ENCODE data around the gene SPAG9. TPM values are rescaled to one million over a fixed set of nuclear protein-coding genes. Genes with fewer than 3 reads are reported as not detected.

SPAG9 gene
- total RNA-seq, 1 experiment from 2014 or later = 158 TPM

DNA sequence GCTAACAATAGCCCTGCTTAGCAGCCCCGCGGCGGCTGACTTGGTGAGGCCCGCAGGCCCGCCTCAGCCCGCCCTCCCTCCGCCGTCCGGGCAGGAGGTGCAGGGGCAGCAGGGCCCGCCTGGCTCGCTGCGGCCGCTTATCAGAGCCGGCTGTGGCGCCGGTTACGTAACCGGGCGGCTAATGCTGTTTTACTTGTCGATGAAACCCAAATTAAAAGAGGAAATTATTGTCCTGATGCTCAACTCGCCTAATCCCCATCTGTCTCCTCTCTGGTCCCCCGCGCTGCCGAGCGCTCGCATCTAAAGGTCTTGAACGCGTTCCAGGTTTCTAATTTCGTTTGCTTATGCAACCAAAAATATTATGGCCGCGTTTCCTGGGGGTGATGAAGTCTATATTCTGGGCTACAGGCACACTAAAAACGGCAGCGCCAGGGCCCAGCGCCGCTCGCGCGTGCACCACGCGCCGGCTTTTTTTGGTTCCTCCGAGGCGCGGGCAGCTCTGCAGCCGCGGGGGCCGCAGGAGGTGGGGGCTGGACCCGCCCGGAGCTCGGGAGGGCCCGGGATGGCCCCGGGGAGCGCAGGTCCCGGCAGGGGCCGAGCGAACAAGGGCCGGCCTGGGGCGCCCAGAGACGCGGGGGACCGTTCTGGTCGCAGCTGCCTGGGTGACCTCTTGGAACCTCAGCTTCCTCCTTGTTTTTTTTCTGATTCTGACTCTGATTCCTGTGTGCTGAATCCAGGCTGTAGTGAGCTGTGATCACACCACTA lies 189.3 kb downstream of the SPAG9 start:
- in situ Hi-C loops (cut with HindIII; ENCODE audit: low sequenced_read_pairs) = no loop called here
- DNase-seq (ENCODE audit: low spot score) = peak; percentile 94

DNA sequence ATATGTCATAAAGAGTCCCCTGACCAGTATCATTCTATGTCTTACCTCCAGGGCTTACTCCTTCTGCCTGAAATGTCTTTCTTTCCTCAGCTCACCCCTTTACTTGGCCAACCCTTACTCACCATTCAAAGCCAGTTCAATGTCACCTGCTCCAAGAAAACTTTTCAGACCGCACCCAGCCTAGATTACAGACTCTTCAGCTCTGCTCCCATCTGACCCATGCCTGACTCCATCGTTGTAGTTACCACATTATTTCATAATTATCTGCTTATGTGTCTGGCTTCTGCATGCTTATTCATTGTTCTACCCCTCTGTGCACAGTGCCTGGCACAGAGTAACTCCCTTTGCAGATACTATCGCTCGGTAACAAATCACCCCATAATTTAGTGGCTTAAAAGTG lies 192.0 kb downstream of the SPAG9 start:
- in situ Hi-C loops (cut with HindIII; ENCODE audit: low sequenced_read_pairs) = no loop called here
- no peak for DNase-seq (ENCODE audit: low spot score)

DNA sequence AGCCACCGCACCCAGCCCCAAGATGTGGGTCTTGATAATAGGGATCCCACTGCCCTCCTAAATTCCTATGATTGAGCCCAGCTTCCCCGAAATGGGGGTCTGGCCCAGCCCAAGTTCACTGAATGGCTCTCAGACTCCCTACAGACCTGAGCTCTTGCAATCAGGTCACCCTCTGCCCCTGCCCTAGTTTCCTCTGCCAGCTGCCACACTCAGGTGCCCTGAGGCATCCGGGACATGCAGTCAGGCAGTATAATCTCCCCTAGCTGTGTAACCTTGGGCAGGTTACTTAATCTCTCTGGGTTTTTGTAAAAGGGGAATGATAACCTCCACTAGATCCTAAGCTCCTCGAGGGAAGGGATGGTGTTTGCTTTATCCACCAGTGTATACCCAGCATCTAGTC lies 193.4 kb downstream of the SPAG9 start:
- in situ Hi-C loops (cut with HindIII; ENCODE audit: low sequenced_read_pairs) = no loop called here

DNA sequence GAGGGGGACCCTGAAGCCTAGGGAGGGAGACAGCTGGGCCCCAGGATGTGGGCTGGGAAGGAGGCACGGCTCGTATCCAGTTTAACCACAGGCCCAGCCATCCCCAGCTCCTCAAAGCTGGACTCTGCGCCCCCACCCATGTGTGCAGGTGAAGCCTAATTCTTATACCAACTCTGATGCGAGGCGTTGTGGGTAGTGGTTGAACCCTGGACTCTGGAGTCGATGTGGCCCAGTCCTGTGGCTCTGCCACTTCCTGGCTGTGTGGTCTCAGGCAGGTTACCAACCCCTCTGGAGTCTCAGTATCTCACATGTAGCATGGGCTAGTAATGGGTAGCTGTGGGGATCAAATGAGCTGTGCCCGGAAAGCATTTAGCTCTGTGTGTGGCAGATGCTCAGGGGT lies 194.1 kb downstream of the SPAG9 start:
- in situ Hi-C loops (cut with HindIII; ENCODE audit: low sequenced_read_pairs) = no loop called here
- DNase-seq (ENCODE audit: low spot score) = no peak

More for the DNA sequence above, 193.4 kb downstream of the SPAG9 start:
- DNase-seq (ENCODE audit: low spot score) = no peak

DNA sequence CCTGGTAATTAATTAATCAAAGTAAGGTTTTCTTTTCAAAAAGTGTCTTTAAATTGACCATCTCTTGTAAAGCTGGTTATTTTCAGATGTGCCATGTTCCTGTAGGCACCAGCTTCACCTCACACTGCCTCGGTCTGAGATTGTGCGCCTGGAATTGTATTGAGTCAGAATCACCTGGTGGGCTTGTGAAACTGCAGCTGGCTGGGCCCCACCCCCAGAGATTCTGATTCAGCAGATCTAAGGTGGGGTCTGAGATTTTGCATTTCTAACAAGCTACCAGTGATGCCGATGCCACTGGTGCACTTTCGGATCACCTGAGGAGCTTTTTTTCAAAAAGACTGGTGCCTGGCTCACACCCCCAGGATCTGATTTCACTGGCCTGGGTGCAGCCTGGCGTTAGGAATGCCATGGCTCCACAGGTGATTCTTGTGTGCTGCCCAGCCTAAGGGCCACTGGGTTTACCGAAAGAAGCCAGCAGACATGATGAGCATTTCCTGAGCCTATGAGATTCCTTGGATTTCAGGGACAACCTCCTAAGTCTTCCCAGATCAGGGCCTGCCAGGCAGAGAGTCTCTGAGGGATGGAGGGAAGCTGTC lies 195.3 kb downstream of the SPAG9 start:
- DNase-seq (ENCODE audit: low spot score) = no peak
- in situ Hi-C loops (cut with HindIII; ENCODE audit: low sequenced_read_pairs) = no loop called here

DNA sequence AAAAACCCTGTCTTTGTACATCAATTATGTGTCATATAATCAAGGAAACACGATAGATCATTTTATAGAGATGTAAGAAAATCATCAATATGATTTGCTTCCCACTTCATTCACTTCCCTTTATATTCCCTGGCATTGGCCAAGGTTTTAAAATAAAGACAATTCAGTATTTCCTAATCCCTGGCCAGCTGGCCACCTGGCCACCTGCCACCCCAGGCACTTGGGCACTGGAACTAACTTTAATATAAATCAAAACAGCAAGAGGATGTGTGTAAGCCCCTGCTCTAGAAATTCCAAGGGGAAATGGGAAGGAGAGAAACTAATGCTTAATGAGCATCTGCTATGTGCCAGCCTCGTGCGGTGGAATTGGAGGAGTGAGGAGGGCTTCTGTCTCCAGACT lies 195.9 kb downstream of the SPAG9 start:
- DNase-seq (ENCODE audit: low spot score) = no peak
- in situ Hi-C loops (cut with HindIII; ENCODE audit: low sequenced_read_pairs) = no loop called here

DNA sequence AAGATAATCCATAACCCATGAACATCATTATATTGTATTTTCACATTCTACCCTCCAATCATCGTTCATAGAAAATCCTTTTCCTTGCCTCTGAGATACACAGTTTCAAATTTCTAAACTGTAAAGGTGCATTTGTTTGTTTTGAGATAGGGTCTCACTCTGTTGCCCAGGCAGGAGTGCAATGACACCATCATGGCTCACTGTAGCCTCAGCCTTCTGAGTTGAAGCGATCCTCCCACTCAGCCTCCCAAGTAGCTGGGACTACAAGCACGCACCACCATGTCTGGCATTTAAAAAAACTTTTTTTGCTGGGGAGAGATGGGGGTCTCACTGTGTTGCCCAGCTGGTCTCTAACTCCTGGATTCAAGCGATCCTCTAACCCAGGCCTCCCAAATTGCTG lies 196.4 kb downstream of the SPAG9 start:
- no peak for DNase-seq (ENCODE audit: low spot score)
- in situ Hi-C loops (cut with HindIII; ENCODE audit: low sequenced_read_pairs) = no loop called here

DNA sequence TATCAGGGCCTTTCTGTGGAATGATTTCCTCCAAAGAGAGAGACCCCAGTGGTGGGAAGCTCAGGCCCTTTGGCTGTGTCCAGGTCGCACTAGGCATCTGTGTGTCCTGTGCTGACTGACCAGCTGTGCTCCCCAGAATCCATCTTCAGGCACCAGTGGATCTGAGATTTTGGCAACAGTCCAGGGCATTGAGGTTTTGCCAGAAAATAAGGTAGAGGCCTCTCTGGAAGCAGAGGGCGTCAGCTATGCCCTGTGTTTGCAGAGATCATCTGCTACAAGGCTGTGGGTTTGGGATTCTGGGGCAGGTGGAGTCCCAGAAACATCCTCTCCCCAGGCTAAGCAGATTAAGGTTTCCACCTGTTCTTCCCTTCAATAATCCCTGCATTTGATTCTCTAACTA lies 197.1 kb downstream of the SPAG9 start:
- in situ Hi-C loops (cut with HindIII; ENCODE audit: low sequenced_read_pairs) = no loop called here
- no peak for DNase-seq (ENCODE audit: low spot score)

DNA sequence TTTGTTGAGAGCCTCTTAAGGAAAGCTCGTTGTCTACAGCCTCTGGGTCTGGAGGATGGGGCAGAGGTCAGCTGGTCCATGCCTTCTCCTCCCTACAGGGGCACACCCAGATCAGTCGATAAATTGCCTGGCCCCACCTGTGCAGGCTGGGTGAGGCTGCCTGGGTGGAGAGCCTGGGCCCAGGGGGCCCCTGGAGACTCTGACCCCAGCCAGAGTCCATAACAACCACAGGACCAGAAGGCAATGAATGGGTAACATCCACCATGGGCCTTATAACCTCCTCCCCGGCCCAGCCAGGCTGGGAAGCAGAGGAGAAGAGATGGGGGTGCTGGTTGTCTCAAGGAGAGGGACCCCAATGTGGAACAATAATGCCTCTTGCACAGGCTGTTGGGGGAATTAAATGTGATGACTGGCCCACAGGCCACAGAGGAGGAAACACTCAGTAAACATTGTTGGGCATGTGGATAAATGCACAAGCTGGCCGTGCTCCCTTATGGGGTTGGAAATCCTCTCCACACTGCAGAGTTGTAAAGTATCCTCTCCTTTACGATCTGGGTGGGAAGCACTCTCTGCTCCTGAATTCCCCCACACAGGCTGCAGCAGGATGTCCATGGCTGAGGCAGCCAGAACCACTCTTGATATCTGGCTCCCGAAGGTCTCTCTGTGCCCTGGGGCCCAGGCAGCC lies 197.8 kb downstream of the SPAG9 start:
- DNase-seq (ENCODE audit: low spot score) = no peak
- in situ Hi-C loops (cut with HindIII; ENCODE audit: low sequenced_read_pairs) = no loop called here

DNA sequence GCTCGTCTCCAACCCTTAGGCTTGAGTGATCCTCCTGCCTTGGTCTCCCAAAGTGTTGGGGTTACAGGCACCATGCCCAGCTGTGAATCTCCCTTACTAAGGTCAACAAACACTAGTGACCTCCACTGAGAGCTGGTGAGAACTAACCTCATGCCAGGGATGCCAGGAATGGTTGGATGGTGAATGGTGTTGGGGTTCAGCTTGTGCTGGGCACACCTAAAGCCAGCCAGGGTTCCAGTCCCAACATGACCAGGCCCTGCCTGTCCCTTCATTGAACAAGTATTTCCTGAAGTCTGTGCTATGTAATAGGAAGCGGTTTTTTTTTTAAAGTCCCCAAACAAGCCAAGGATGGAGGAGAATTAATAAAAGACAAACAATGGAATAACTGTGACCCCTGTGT lies 198.6 kb downstream of the SPAG9 start:
- in situ Hi-C loops (cut with HindIII; ENCODE audit: low sequenced_read_pairs) = no loop called here
- DNase-seq (ENCODE audit: low spot score) = no peak

DNA sequence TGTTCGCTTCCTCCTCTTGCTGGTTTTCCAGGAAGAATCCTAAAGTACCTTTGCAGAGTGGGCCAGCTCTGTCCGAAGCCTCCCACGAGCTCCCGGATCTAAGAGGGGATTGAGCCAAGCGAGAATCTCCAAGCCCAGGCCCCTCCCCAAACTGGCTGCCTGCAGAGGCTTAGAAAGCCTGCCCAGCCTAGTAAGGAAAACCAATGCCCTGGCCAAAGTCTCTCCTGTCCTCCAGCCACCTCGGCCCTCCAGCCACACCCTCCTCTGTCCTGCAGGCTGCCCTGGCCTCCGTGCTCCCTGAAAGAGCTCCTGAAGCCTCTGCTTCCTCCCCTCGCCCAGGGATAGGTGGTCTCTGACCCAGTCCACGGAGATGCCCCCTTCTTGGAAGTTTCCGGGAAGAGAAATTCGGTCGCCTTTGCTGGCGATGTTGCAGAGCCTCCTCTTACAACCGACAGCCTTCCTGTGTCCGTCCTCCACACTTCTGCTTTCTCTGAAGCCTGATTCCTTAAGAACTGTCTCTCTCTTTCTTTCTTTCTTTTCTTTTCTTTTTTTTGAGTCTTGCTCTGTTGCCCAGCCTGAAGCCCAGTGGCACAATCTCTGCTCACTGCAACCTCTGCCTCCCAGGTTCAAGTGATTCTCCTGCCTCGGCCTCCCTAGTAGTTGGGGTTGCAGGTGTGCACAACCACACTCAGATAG lies 199.6 kb downstream of the SPAG9 start:
- no peak for DNase-seq (ENCODE audit: low spot score)
- in situ Hi-C loops (cut with HindIII; ENCODE audit: low sequenced_read_pairs) = no loop called here

DNA sequence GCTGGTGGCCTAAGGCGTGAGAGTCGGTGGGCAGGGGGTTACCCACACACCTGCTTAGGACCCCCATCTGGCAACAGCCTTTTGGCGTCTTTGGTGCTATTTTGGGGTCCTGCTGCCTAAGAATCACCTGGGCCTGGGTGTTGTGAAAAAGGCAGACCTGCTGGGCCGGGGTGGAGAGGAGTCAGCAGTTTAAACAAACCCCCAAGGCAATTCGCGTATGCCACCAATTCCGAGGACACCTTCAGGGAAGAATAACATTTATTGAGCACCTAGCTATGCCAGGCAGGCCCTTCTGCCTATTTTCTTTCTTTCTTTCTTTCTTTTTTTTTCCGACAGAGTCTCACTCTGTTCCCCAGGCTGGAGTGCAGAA lies 200.6 kb downstream of the SPAG9 start:
- no peak for DNase-seq (ENCODE audit: low spot score)
- in situ Hi-C loops (cut with HindIII; ENCODE audit: low sequenced_read_pairs) = no loop called here

DNA sequence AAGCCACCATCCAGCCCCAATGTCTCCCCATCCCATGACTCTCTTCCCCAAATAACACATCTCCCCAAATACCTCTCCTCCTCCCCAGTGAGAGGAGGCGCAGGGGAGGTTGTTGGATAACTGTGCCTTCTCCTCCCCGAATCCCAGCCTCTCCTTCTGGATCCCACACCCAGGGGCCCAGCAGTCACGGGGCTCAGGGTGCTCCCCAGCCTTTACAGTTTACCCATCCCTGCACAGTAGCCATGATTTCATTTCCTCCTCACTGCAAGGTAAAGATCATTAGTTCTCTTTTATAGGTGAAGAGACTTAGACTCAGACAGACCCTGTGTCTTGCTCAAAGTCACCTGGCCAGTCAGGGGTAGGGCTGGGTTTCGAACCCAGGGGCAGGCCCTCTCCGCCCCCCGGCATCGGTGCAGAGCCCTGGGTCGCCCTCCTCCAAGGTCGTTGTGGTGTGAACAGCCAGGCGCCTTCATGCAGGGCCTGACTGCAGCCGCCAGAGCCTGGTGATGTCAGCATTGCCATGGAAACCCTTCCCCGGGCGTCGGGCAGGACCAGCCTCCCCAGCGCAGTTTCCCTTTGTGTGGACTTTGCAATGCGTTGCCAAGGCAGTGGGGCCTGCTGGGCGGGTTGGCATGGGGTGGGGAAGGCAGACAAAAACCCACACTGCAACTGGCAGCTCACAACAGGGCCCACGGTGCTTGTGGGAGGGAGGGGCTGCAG lies 201.2 kb downstream of the SPAG9 start:
- in situ Hi-C loops (cut with HindIII; ENCODE audit: low sequenced_read_pairs) = no loop called here
- peak; percentile 98 for DNase-seq (ENCODE audit: low spot score)

DNA sequence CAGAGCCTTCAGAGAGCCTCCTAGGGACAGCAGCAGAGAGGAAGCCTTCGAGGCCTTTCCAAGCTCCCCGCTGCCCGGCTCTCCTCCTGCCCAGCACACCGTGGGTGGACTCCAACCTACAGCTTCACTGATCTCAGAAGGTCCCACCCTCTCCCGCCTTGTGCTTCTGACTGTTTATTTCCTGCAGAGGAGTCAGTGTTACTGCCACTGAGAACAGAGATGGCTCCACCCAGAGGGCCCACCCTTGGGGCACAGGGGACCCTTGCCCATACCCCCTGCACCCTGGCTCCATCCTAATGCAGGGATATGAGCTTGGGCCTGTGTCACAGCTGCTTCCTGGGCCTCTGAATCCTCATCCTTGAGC lies 201.8 kb downstream of the SPAG9 start:
- peak; percentile 42 for DNase-seq (ENCODE audit: low spot score)
- in situ Hi-C loops (cut with HindIII; ENCODE audit: low sequenced_read_pairs) = no loop called here

DNA sequence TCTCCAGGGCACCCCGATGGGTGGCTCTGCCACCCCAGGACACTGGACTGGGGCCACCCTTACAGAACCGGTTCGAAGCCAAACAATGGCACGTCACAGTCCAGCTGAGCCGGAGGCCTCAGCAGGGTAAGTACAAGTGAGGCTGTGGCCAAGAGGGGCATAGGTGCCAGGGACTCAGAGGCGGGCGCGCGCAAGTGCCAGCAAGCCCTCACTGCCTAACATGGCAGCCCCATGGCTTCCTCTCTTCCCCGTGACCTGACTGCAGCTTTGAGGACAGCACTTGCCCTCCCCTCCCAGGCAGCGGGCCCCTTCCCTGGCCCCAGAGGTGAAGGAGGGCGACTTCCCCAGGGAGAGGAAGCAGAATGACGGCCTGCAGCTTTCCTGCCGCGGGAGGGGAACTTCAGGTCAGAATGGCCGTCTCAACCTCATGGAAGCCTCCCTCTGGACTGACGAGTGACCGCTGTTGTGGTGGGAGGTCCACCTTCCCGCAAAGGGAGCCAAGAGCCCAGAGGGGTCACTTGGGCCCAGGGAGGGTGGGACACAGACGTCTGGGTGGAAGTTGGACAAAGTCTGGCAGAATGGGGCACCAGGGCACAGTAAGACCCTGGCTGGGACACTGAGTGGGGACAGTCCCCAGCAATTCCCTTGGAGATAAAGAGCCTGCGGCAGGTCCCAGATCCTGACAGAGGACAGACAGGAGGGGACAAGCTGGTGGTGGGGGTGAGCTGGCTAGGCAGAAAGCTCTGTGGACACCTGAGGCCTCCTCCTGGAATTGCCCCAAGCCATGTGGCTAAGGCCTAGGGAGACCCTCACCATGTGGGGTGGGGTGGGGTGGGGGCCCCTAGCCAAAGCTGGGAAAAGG lies 202.4 kb downstream of the SPAG9 start:
- in situ Hi-C loops (cut with HindIII; ENCODE audit: low sequenced_read_pairs) = no loop called here

DNA sequence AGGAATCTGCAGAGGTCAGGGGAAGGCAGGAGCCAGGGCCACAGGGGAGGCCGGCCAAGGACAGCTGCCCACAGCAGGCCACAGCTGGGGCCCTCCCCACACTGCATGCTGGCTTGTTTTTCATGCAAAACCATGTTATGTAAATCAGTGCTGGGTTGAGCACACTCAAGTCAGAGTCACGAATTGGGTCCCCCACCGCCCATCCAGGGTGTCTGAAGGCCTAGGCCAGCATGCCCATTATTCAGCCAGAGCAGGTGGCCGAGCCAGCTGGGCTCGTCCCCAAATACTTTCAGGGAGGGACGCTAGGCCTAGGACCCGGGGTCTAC lies 203.3 kb downstream of the SPAG9 start:
- in situ Hi-C loops (cut with HindIII; ENCODE audit: low sequenced_read_pairs) = no loop called here
- no peak for DNase-seq (ENCODE audit: low spot score)

More for the DNA sequence above, 202.4 kb downstream of the SPAG9 start:
- DNase-seq (ENCODE audit: low spot score) = no peak

DNA sequence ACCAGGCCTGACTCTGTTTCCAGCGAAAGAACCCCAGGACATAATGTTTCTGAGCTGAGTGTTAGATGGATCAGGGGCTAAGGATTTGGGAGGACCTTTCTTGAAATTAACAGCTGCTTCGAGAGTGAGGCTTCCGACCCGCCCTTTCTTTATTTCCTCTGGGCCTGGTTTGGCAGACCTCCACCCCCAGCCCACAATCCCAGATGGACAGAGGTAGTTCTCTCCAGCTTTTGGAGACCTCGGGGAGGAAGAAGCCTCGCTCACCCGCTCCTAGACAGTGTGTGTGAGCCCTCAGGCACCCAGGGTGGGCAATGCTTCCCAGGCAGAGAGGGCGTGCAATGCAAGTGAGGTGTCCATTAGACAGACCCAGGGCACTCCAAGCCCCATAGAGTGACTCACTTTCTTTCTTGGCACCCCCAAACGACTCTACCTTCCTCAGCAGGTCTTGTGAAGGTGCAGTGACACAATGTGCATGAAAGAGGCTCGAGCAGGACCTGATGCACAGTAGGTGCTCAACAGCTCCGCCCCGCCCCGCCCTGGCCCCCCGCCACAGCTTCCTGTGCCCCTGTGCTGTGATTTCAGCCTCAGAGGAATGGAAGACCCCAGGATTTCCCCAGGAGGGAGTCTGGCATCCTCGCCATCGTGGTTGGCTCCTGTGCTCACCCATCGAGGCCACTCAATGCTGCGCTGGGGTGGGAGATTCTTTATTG lies 203.8 kb downstream of the SPAG9 start:
- in situ Hi-C loops (cut with HindIII; ENCODE audit: low sequenced_read_pairs) = no loop called here
- no peak for DNase-seq (ENCODE audit: low spot score)

DNA sequence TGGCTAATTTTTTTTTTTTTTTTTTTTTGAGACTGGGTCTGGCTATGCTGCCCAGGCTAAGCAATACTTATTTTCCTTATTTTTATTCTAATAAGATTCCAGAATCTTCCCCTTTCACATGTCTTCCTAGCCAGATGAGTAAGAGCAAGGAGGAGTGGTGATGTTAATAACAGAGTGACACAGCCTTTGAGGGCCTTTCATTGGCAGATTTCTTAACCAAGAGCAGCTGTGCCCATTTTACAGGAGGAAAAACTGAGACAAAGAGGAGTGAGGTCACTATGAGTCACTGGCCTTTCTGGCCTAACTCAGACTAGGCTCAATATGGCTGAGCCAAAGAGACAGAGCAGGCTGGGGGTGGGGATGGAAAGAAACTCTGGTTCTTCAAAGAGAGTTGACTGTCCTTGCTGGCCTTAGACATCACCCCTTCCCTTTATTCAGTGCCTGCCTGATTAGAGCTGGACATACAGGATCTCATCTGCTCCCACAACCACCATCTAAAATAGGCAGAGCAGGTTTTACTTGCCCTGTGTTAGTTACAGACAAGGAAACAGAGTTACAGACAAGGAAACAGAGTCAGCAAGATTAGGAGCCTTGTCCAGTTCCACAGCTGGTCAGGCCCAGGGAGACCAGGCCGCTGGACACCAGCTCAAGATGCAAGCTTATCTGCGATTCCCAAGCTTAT lies 204.5 kb downstream of the SPAG9 start:
- in situ Hi-C loops (cut with HindIII; ENCODE audit: low sequenced_read_pairs) = no loop called here
- no peak for DNase-seq (ENCODE audit: low spot score)
